Heart right ventricle (tissue), 16 donors: ENCODE results near the gene KBTBD4. TPM values are rescaled to one million over a fixed set of nuclear protein-coding genes. Genes with fewer than 3 reads are reported as not detected.
A peak's percentile ranks its signal among the peaks of the same experiment; 100 is the strongest.
"Not testable (repeated sequence)": the region's sequence is repeated elsewhere in the genome, so short reads cannot be mapped to it uniquely, and the experiment has no call there.

Experiments
- ATAC-seq, 8 donors: fragments of 200-7000 bp; cut with Tn5 transposase; one replicate each; pipeline ENCODE4 v1.9.1; 2020; ENCODE audit warnings: mild to moderate bottlenecking in 8 of 8, moderate library complexity in 8 of 8, moderate number of reproducible peaks in 1 of 8
- DNase-seq, 2 donors: peaks; one replicate each; pipeline ENCODE4 v3.0.0-alpha.2; 2020
- H3K27ac ChIP-seq, 10 donors: fragments of 200-600 bp; sonication (generic) in 2 of 10; one replicate each; pipeline versions ENCODE4 v1.5.0 to v1.8.0; 2020 to 2022; ENCODE audit warnings: mild to moderate bottlenecking in 3 of 10
- H3K27me3 ChIP-seq, 7 donors: fragments of 200-600 bp; one replicate each; pipeline ENCODE4 v1.8.0; 2021 to 2022; ENCODE audit warnings: mild to moderate bottlenecking in 2 of 7
- H3K36me3 ChIP-seq, 9 donors: fragments of 200-600 bp; sonication (generic) in 1 of 9; one replicate each; pipeline versions ENCODE4 v1.5.0 to v1.8.0; 2020 to 2022; ENCODE audit warnings: mild to moderate bottlenecking in 2 of 9
- H3K4me1 ChIP-seq, 9 donors: fragments of 200-600 bp; sonication (generic) in 1 of 9; one replicate each; pipeline versions ENCODE4 v1.5.0 to v1.8.0; 2020 to 2022; ENCODE audit warnings: mild to moderate bottlenecking in 4 of 9
- H3K4me3 ChIP-seq, 10 donors: fragments of 200-600 bp; sonication (generic) in 2 of 10; one replicate each; pipeline versions ENCODE4 v1.5.0 to v1.8.0; 2020 to 2022; ENCODE audit warnings: mild to moderate bottlenecking in 7 of 10, moderate library complexity in 2 of 10
- H3K9me3 ChIP-seq, 11 donors: fragments of 200-600 bp in 10 of 11; sonication (generic) in 2 of 11; one replicate each; pipeline versions ENCODE4 v1.5.0 to v1.8.0; 2013 to 2022; ENCODE audit warnings: mild to moderate bottlenecking in 2 of 11, control low read depth in 1 of 11, moderate library complexity in 1 of 11
- CTCF ChIP-seq, 9 donors: fragments of 200-600 bp; sonication (generic) in 2 of 9; IDR thresholded peaks; one replicate each; pipeline versions ENCODE4 v1.5.0 to v1.8.0; 2021 to 2022; ENCODE audit warnings: antibody characterized with exemption in 9 of 9, mild to moderate bottlenecking in 5 of 9, moderate library complexity in 1 of 9
- WGBS, 2 donors: extraction: QIAGEN DNeasy Blood & Tissue Kit; methylation state at CpG; one replicate each; pipeline ENCODE4 v1.1.7; 2013; ENCODE audit warnings: inconsistent platforms in 1 of 2; 5-methylcytosine and 5-hydroxymethylcytosine counted together
- intact Hi-C, 10 donors: fragments of 100-400 bp; cut with DNase I; formaldehyde crosslinking; loops; one replicate each; pipeline versions ENCODE4 v1.11.1 to v1.14.2; 2022
- polyA plus RNA-seq, 2 donors: library from polyadenylated mRNA; stranded (reverse); fragments of 200-250 nt; gene quantifications; one replicate each; pipeline ENCODE4 v1.2.3, GENCODE V29; 2013
- total RNA-seq, 10 donors: library from RNA; stranded (reverse); fragmentation: NEBNext Ultra II Directional in 3 of 10; extraction: Animal tissue kit (Norgen Biotek cat#: 25700) in 3 of 10; gene quantifications; one replicate each; pipeline versions ENCODE4 v1.2.1 to v1.2.4, GENCODE V29; 2021 to 2023
- donor health status: Arrhythmogenic right ventricular cardiomyopathy.
- donor health status: ischemic (EF 13 %, LVEDD 7.1; RV severe dilation, severe dysfunction).
- donor health status: healthy with polysubstance abuse.
- donor health status: DM: no; HTN: yes; CAD: no.
- donor health status: DM: no; HTN: no; CAD: no.
- donor health status: ischemic (EF 25% LVEDD 6.9; RV normal size, moderate dysfunction).
- donor health status: ischemic (EF 25% LVEDD 5.7; RV mildly dilated, moderate dysfunction).
- donor health status: healthy.
- donor health status: DM: yes; HTN: yes; CAD: no.
- donor health status: Ischemic cardiomyopathy.
- donor health status: ischemic (EF 35%, LVEDD 5.7; RV mildly dilated, moderate dysfunction).
- donor health status: nonischemic (EF 11% LVEDD 7.7; RV severe dilation, severe dysfunction).
- donor health status: DM: yes; HTN: yes; CAD: no.
- donor health status: PGD.
- donor health status: ischemic (EF 29% LVEDD 5.4; RV normal size, mild dysfunction).
- donor health status: nonischemic (EF 23%, LVEDD 6.1; RV moderate dilation, normal function).

The KBTBD4 gene
- total and polyA plus RNA-seq, 12 donors: 3.1 to 21.0 (median 16.0) TPM

GRCh38 chr11:47532597-47533213 is 46.1 kb downstream of the KBTBD4 start:
- Histone ChIP-seq H3K27ac (peak overlapping the region in 1 of 10 donors; percentile 37), H3K36me3 (peaks cover 0 to 37% (median 0%) of the 10 kb centered on the region in 9 donors), H3K4me1 (peaks cover 4 to 85% (median 67%) of the 10 kb centered on the region in 9 donors), H3K27me3 (no peaks in the 10 kb centered on the region), H3K4me3 (no peak overlapping the region), H3K9me3 (no peaks in the 10 kb centered on the region)
- TF ChIP-seq CTCF (IDR thresholded peaks at IDR 0.05): no peak
- DNase-seq: no peak
- ATAC-seq: peak in 2 of 8 donors; percentile 47 to 51
- WGBS, 2 donors: 75 to 87% methylated on average over 2 of the region's 2 CpGs
- intact Hi-C loops: loop anchor here in 1 of 10 donors (10.0 kb wide), 1 partner anchor 48 kb away; no protein-coding TSS in a partner anchor

GRCh38 chr11:47531666-47532065 is 47.1 kb downstream of the KBTBD4 start:
- 63 to 65% methylated on average over 3 of the region's 3 CpGs for WGBS, 2 donors
- Histone ChIP-seq H3K9me3 (no peaks in the 10 kb centered on the region), H3K36me3 (peaks cover 0 to 37% (median 0%) of the 10 kb centered on the region in 9 donors), H3K4me1 (peaks cover 4 to 82% (median 56%) of the 10 kb centered on the region in 9 donors), H3K27me3 (no peaks in the 10 kb centered on the region), H3K27ac (peak overlapping the region in 1 of 10 donors; percentile 37), H3K4me3 (no peak overlapping the region)
- no peak for DNase-seq
- no peak for ATAC-seq
- no peak for TF ChIP-seq CTCF (IDR thresholded peaks at IDR 0.05)
- intact Hi-C loops: loop anchor here in 1 of 10 donors (10.0 kb wide), 1 partner anchor 47 kb away; no protein-coding TSS in a partner anchor

GRCh38 chr11:47530721-47531120 is 48.0 kb downstream of the KBTBD4 start:
- WGBS, 2 donors: 85 to 88% methylated on average over 9 of the region's 9 CpGs
- Histone ChIP-seq H3K36me3 (peaks cover 0 to 28% (median 0%) of the 10 kb centered on the region in 9 donors), H3K4me1 (peaks cover 4 to 82% (median 56%) of the 10 kb centered on the region in 9 donors)
- not testable (repeated sequence) for ATAC-seq, DNase-seq, H3K4me3 ChIP-seq, H3K27me3 ChIP-seq, H3K27ac ChIP-seq, H3K9me3 ChIP-seq
- intact Hi-C loops: loop anchor here in 1 of 10 donors (10.0 kb wide), 1 partner anchor 46 kb away; no protein-coding TSS in a partner anchor

- Histone ChIP-seq H3K27me3 (no peaks in the 10 kb centered on the region), H3K4me1 (peaks cover 7 to 84% (median 60%) of the 10 kb centered on the region in 9 donors), H3K9me3 (no peaks in the 10 kb centered on the region)
These were observed 48.8 kb downstream of the KBTBD4 start for GRCh38 chr11:47529951-47530350.

More at GRCh38 chr11:47529951-47530350, 48.8 kb downstream of the KBTBD4 start:
- no peak for TF ChIP-seq CTCF (IDR thresholded peaks at IDR 0.05)
- intact Hi-C loops: loop anchor here in 1 of 10 donors (10.0 kb wide), 1 partner anchor 45 kb away; no protein-coding TSS in a partner anchor
- DNase-seq (no peak), ATAC-seq (no peak)
- WGBS, 2 donors: 95% methylated on average over 4 of the region's 4 CpGs
- H3K27ac ChIP-seq: no peak overlapping the region
- peaks cover 0 to 21% (median 0%) of the 10 kb centered on the region in 9 donors for H3K36me3 ChIP-seq
- H3K4me3 ChIP-seq: no peak overlapping the region
